Keratinocyte (primary cell): ENCODE measurements around the gene CXADR. TPM values are rescaled to one million over a fixed set of nuclear protein-coding genes. Genes with fewer than 3 reads are reported as not detected.

Experiments used
- DNase-seq: peaks from one replicate; pipeline ENCODE4 v3.0.0-alpha.2; 2011; ENCODE audit warnings: low read depth, missing footprints, low spot score
- FAIRE-seq: peaks from 2 replicates; lab custom pipeline; 2011; peaks lifted over from hg19 to GRCh38; lab: Jason Lieb, UNC
- H2AFZ ChIP-seq: 2 replicates; pipeline ENCODE4 v1.6.0; 2012; ENCODE audit warnings: low read length, control low read depth, inconsistent platforms; ENCODE audit not compliant: control insufficient read depth
- H3K27ac ChIP-seq: 2 replicates; pipeline ENCODE4 v1.5.1; 2011; ENCODE audit warnings: low read length; ENCODE audit not compliant: control insufficient read depth, insufficient read depth
- H3K27me3 ChIP-seq: 3 replicates; pipeline ENCODE4 v1.6.0; 2011; ENCODE audit warnings: low read length; ENCODE audit not compliant: control insufficient read depth, insufficient read depth; ENCODE audit errors: extremely low read depth
- H3K36me3 ChIP-seq, 2 experiments: 2 replicates in 1 of 2; 3 replicates in 1 of 2; pipeline ENCODE4 v1.5.1; 2011; ENCODE audit warnings: low read length in 2 of 2, mild to moderate bottlenecking in 1 of 2; ENCODE audit not compliant: control insufficient read depth in 2 of 2, insufficient read depth in 2 of 2; ENCODE audit errors: extremely low read depth in 1 of 2
- H3K4me1 ChIP-seq: 3 replicates; pipeline ENCODE4 v1.5.1; 2011; ENCODE audit warnings: low read length; ENCODE audit not compliant: control insufficient read depth, insufficient read depth; ENCODE audit errors: extremely low read depth
- H3K4me2 ChIP-seq: 3 replicates; pipeline ENCODE4 v1.6.0; 2011; ENCODE audit warnings: low read depth, low read length; ENCODE audit not compliant: control insufficient read depth, insufficient read depth; ENCODE audit errors: extremely low read depth
- H3K4me3 ChIP-seq, 3 experiments: fragments of 200-600 bp in 1 of 3; sonication (generic) in 1 of 3; 2 replicates in 2 of 3; 3 replicates in 1 of 3; pipeline ENCODE4 v1.5.1; 2011 to 2016; ENCODE audit warnings: low read length in 3 of 3, mild to moderate bottlenecking in 3 of 3, control low read depth in 2 of 3, inconsistent platforms in 1 of 3, low read depth in 1 of 3, mixed read lengths in 1 of 3, mixed run types in 1 of 3, moderate library complexity in 1 of 3; ENCODE audit not compliant: control insufficient read depth in 2 of 3, insufficient read depth in 2 of 3; ENCODE audit errors: extremely low read depth in 1 of 3
- H3K79me2 ChIP-seq: 2 replicates; pipeline ENCODE4 v1.6.0; 2012; ENCODE audit warnings: low read length; ENCODE audit not compliant: control insufficient read depth, insufficient read depth
- H3K9ac ChIP-seq: 3 replicates; pipeline ENCODE4 v1.6.0; 2011; ENCODE audit warnings: low read length; ENCODE audit not compliant: control insufficient read depth, insufficient read depth; ENCODE audit errors: extremely low read depth
- H3K9me1 ChIP-seq: 3 replicates; pipeline ENCODE4 v1.6.0; 2011; ENCODE audit warnings: low read length; ENCODE audit not compliant: control insufficient read depth, insufficient read depth; ENCODE audit errors: extremely low read depth
- H3K9me3 ChIP-seq: 2 replicates; pipeline ENCODE4 v1.5.1; 2012; ENCODE audit warnings: low read depth, low read length; ENCODE audit not compliant: control insufficient read depth
- H4K20me1 ChIP-seq: 3 replicates; pipeline ENCODE4 v1.6.0; 2011; ENCODE audit warnings: low read length; ENCODE audit not compliant: control insufficient read depth, insufficient read depth; ENCODE audit errors: extremely low read depth
- CTCF ChIP-seq, 3 experiments: IDR thresholded peaks in 1 of 3; conservative IDR thresholded peaks in 1 of 3; optimal IDR thresholded peaks in 1 of 3; 2 replicates in 2 of 3; 3 replicates in 1 of 3; pipeline versions ENCODE3 to v1.5.1; 2011; ENCODE audit warnings: low read length in 3 of 3, mild to moderate bottlenecking in 3 of 3, moderate library complexity in 2 of 3, control low read depth in 1 of 3, inconsistent platforms in 1 of 3; ENCODE audit not compliant: insufficient read depth in 2 of 3; ENCODE audit errors: extremely low read depth in 1 of 3
- EZH2 ChIP-seq: IDR thresholded peaks from one replicate; pipeline ENCODE4 v1.6.1; 2012; ENCODE audit warnings: inconsistent platforms, mild to moderate bottlenecking, low read length, moderate library complexity
- dilution Hi-C: fragments of 300-500 bp; cut with MboI; formaldehyde crosslinking; loops from one replicate; pipeline ENCODE4 v1.7.0; 2020; ENCODE audit warnings: low sequenced_read_pairs; ENCODE audit not compliant: extremely low pct_ligation_motif_present
- polyA plus RNA-seq, 5 experiments: library from polyadenylated mRNA; depleted of rRNA in 3 of 5; stranded (reverse) in 3 of 5; stranded (forward) in 1 of 5; unstranded in 1 of 5; fragments of >200 nt; gene quantifications; 1 replicate in 1 of 5; 2 replicates in 3 of 5; 3 replicates in 1 of 5; pipeline versions ENCODE4 v1.2.1 to v1.2.3, GENCODE V29; 2011 to 2012; ENCODE audit warnings: missing spikeins in 2 of 5, low read depth in 1 of 5, low replicate concordance in 1 of 5

Gene CXADR
- polyA plus RNA-seq, 1 donor (not counting 4 experiments of a cell fraction or from before 2014, with no cell fraction given) = 37.3 TPM

GRCh38 chr21:17467392-17467791 lies 45.5 kb upstream of the CXADR start:
- no peaks in the 10 kb centered on the region for H3K36me3 ChIP-seq
- H3K9me3 ChIP-seq = no peaks in the 10 kb centered on the region
- no peaks in the 10 kb centered on the region for H3K9me1 ChIP-seq
- dilution Hi-C loops = no loop called here
- DNase-seq (no peak), FAIRE-seq (no peak)
- no peak overlapping the region for H3K9ac ChIP-seq
- no peak overlapping the region for H3K4me3 ChIP-seq
- H4K20me1 ChIP-seq = no peaks in the 10 kb centered on the region
- H3K27me3 ChIP-seq = no peaks in the 10 kb centered on the region
- H3K4me2 ChIP-seq = no peak overlapping the region
- TF ChIP-seq EZH2 = no peak
- TF ChIP-seq CTCF (optimal IDR thresholded peaks at IDR 0.05 in 1 of 3, IDR thresholded peaks at IDR 0.05 in 1 of 3, conservative IDR thresholded peaks at IDR 0.05 in 1 of 3; ENCODE audit: extremely low read depth in 1 of 3, insufficient read depth in 2 of 3, low read length in 3 of 3) = no peak
- H3K79me2 ChIP-seq = no peaks in the 10 kb centered on the region
- no peak overlapping the region for H2AFZ ChIP-seq
- peaks cover 20% of the 10 kb centered on the region for H3K4me1 ChIP-seq
- no peak overlapping the region for H3K27ac ChIP-seq

- H3K9me1 ChIP-seq = no peaks in the 10 kb centered on the region
- H3K27me3 ChIP-seq = no peaks in the 10 kb centered on the region
- H3K4me3 ChIP-seq = no peak overlapping the region
- TF ChIP-seq CTCF (optimal IDR thresholded peaks at IDR 0.05 in 1 of 3, IDR thresholded peaks at IDR 0.05 in 1 of 3, conservative IDR thresholded peaks at IDR 0.05 in 1 of 3; ENCODE audit: extremely low read depth in 1 of 3, insufficient read depth in 2 of 3, low read length in 3 of 3) = no peak
- no peak for TF ChIP-seq EZH2
- H3K9ac ChIP-seq = no peak overlapping the region
- DNase-seq = no peak
- no peaks in the 10 kb centered on the region for H3K36me3 ChIP-seq
- H3K4me2 ChIP-seq = no peak overlapping the region
- no peak overlapping the region for H3K27ac ChIP-seq
- no peaks in the 10 kb centered on the region for H4K20me1 ChIP-seq
- H3K79me2 ChIP-seq = no peaks in the 10 kb centered on the region
- H3K9me3 ChIP-seq = no peaks in the 10 kb centered on the region
- peaks cover 24% of the 10 kb centered on the region for H3K4me1 ChIP-seq
- no peak overlapping the region for H2AFZ ChIP-seq
- no peak for FAIRE-seq
- dilution Hi-C loops = no loop called here
These were observed 45.0 kb upstream of the CXADR start for GRCh38 chr21:17467829-17468228.
